ENCODE results near the gene PIPOX. TPM values are rescaled to one million over a fixed set of nuclear protein-coding genes. Genes with fewer than 3 reads are reported as not detected.

Gene PIPOX
- total RNA-seq, 1 donor from 2014 or later: 1.5 TPM

GRCh38 chr17:29005936-29006511 lies 36.9 kb upstream of the PIPOX start, which contains the start of gene SEZ6:
TSS of gene SEZ6 (minus strand) at chr17:29006033. CDS start at chr17:29005869, 164 bp downstream.
- Mint-ChIP-seq H3K27ac (ENCODE audit: unreplicated experiment) (no peak within 1 kb of the TSS), H3K4me3 (ENCODE audit: unreplicated experiment) (no peak within 1 kb of the TSS), H3K4me1 (ENCODE audit: low read depth) (peaks cover 11% of the 10 kb centered on the region), H3K27me3 (ENCODE audit: low read depth) (peaks cover 52% of the 10 kb centered on the region), H3K9me3 (ENCODE audit: low read depth) (no peaks in the 10 kb centered on the region), H3K36me3 (ENCODE audit: low read depth) (no peaks in the 10 kb centered on the region)
- DNase-seq (ENCODE audit: low spot score): no peak
- no peak for TF ChIP-seq CTCF (IDR thresholded peaks at IDR 0.05)

DNA sequence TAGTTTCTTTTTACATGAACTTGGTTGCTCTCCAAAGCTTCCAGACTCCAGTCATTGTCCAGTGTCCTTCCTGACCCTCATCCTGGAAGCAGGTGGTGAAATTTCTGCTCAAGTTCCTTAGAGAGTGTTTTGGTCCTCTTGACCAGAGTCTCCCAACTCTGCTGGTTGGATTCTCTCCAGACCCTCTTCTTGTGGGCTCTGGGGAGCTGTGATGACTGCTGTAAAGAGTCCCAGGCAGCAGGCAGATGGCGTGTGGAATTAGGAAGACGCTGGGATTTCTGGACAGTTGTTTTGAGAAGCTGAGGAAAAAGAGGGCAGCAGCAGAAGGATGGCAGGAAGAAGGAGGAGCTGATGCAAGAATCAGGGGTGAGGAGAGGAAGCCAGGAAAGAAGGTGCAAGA lies 35.5 kb upstream of the PIPOX start:
- peaks cover 11% of the 10 kb centered on the region for H3K4me1 Mint-ChIP-seq (ENCODE audit: low read depth)
- TF ChIP-seq CTCF (IDR thresholded peaks at IDR 0.05): no peak
- no peak overlapping the region for H3K4me3 Mint-ChIP-seq (ENCODE audit: unreplicated experiment)
- H3K27me3 Mint-ChIP-seq (ENCODE audit: low read depth): peaks cover 53% of the 10 kb centered on the region
- H3K9me3 Mint-ChIP-seq (ENCODE audit: low read depth): no peaks in the 10 kb centered on the region
- H3K36me3 Mint-ChIP-seq (ENCODE audit: low read depth): no peaks in the 10 kb centered on the region
- H3K27ac Mint-ChIP-seq (ENCODE audit: unreplicated experiment): no peak overlapping the region
- DNase-seq (ENCODE audit: low spot score): no peak

DNA sequence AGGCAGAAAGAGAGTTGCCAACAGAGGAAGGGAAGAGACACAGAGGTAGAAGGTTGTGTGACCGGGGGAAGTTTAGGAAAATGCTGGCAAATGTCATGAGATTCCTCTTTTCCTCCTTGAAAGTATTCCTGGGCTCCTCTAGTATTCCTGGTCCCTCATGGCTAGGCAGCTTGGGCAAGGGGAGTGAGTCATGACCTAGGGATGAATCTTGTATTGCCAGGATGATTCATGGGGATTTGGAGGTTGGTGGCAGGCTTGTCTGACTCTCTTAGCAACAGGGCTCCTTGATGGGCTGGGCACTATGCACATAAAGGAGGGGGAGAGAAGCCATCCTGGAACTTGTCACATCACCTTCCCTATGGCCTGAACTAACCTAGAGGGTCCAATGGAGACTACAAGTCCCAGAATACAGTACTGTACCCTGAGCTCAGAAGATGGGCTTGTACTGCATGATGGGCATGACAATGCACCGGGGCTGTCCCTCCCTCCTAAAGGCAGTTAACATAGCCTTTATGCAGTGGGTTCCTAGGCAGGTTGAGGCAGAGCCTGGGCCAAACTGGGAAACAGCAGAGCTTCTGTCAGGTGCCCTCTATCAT lies 35.0 kb upstream of the PIPOX start:
- H3K36me3 Mint-ChIP-seq (ENCODE audit: low read depth): no peaks in the 10 kb centered on the region
- H3K4me3 Mint-ChIP-seq (ENCODE audit: unreplicated experiment): no peak overlapping the region
- no peaks in the 10 kb centered on the region for H3K9me3 Mint-ChIP-seq (ENCODE audit: low read depth)
- H3K27ac Mint-ChIP-seq (ENCODE audit: unreplicated experiment): no peak overlapping the region
- no peak for DNase-seq (ENCODE audit: low spot score)
- no peak for TF ChIP-seq CTCF (IDR thresholded peaks at IDR 0.05)
- peaks cover 52% of the 10 kb centered on the region for H3K27me3 Mint-ChIP-seq (ENCODE audit: low read depth)
- H3K4me1 Mint-ChIP-seq (ENCODE audit: low read depth): peaks cover 11% of the 10 kb centered on the region

- Mint-ChIP-seq H3K4me3 (ENCODE audit: unreplicated experiment) (no peak overlapping the region), H3K4me1 (ENCODE audit: low read depth) (peaks cover 11% of the 10 kb centered on the region), H3K27me3 (ENCODE audit: low read depth) (peaks cover 52% of the 10 kb centered on the region), H3K36me3 (ENCODE audit: low read depth) (no peaks in the 10 kb centered on the region), H3K27ac (ENCODE audit: unreplicated experiment) (no peak overlapping the region), H3K9me3 (ENCODE audit: low read depth) (no peaks in the 10 kb centered on the region)
- TF ChIP-seq CTCF (IDR thresholded peaks at IDR 0.05): no peak
- no peak for DNase-seq (ENCODE audit: low spot score)
Observed at GRCh38 chr17:29008591-29008990, 34.4 kb upstream of the PIPOX start.

DNA sequence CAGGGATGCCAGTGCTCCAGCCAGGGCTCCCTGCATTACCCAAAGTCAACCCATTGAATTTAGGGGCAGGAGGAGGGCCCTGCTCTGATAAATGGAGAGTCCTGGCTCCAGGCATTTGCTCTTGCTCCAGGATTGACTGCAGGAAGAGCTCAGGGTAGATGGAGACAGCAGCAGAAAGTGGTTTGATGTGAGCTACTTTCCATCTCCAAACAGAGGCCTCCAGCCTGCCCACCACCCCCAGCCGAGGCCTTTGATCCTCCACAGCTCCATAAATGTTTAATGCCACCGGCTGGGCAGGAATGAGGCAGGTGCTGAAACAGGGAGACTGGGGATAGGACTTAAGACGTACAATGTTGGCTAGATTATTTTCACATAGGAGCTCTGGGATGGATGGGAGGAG lies 32.8 kb upstream of the PIPOX start:
- no peak for TF ChIP-seq CTCF (IDR thresholded peaks at IDR 0.05)
- no peak for DNase-seq (ENCODE audit: low spot score)
- H3K27me3 Mint-ChIP-seq (ENCODE audit: low read depth): peaks cover 53% of the 10 kb centered on the region
- H3K4me1 Mint-ChIP-seq (ENCODE audit: low read depth): peaks cover 8% of the 10 kb centered on the region
- no peak overlapping the region for H3K27ac Mint-ChIP-seq (ENCODE audit: unreplicated experiment)
- no peak overlapping the region for H3K4me3 Mint-ChIP-seq (ENCODE audit: unreplicated experiment)
- H3K9me3 Mint-ChIP-seq (ENCODE audit: low read depth): no peaks in the 10 kb centered on the region
- H3K36me3 Mint-ChIP-seq (ENCODE audit: low read depth): no peaks in the 10 kb centered on the region
